HG03139 (cell line): ENCODE data around the gene PPP1R13B.

Experiments used
- ATAC-seq: cut with Tn5 transposase; IDR thresholded peaks from one replicate; pipeline ENCODE4 v1.9.1; 2021; ENCODE audit not compliant: unreplicated experiment

Gene PPP1R13B

GRCh38 chr14:103836976-103837725 is 10.2 kb downstream of the PPP1R13B start:
- no peak for ATAC-seq

- no peak for ATAC-seq
Measured at GRCh38 chr14:103834956-103835355, 12.4 kb downstream of the PPP1R13B start.

GRCh38 chr14:103833711-103834110 is 13.7 kb downstream of the PPP1R13B start:
- no peak for ATAC-seq

GRCh38 chr14:103832046-103832445 is 15.3 kb downstream of the PPP1R13B start:
- ATAC-seq = no peak

DNA sequence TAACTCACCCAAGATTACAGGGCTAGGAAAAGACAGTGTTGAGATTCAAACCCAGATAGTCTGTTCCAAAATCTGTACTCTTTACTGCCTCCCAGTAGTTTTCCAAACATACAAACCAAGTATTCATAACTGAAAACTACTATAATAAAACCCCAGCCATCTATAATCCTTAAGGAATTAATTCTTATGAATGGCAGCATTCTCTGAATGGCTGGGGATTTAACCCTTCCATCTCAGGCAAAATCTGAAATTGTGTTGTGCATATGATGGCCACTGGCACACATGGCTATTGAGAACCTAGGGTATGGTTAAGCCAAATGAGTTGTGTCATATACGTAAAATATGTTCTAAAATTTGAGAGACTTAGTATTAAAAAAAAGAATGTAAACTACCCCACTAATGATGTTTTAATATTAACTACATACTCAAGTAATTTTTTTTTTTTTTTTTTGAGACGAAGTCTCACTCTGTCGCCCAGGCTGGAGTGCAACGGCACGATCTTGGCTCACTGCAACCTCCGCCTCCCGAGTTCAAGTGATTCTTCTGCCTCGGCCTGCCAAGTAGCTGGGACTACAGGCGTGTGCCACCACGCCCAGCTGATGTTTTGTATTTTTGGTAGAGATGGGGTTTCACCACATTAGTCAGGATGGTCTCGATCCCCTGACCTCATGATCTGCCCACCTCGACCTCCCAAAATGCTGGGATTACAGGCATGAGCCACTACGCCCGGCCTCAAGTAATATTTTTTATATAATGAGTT is 16.7 kb downstream of the PPP1R13B start:
- ATAC-seq = no peak

DNA sequence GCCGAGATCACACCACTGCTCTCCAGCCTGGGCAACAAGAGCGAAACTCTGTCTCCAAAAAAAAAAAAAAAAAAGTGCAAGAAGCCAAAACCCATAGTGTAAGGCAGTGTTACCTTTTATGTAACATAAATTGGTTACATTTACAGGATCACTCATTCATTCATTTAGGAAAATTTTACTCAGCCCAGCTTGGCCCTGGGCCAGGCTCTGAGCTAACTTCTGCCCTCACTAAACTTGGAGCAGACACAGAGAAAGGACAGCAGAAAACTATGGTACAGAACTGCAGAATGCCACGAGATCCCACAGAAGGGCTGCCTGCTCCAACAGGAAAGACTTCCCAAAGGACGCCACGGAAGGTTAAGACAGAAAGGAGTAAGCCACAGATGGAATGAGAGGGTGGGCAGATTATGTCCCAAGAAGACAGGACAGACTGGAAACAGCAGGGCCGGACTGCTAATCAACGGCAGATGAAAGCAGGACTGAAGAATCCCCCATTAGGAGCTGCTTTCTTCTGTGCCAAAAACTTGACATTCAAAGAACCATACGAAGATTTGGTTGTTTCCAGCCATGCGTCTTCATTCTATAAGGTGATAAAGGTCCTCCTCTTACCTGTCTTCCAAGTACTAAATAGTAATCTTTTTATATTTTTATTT is 18.9 kb downstream of the PPP1R13B start:
- no peak for ATAC-seq

DNA sequence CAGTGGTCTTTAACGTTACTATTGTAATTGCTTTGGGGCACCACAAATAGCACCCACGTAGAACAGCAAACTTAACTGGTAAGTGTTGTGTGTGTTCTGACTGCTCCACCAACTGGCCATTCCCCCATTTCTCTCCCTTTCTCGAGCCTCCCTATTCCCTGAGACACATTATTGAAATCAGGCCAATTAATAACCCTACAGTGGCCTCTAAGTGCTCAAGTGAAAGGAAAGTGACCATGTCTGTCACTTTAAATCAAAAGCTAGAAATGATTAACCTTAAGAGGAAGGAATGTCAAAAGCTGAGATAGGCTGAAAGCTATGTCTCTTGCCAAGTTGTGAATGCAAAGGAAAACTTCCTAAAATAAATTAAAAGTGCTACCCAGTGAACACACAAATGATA is 22.3 kb downstream of the PPP1R13B start:
- no peak for ATAC-seq

- no peak for ATAC-seq
Measured at GRCh38 chr14:103820908-103821307, 26.5 kb downstream of the PPP1R13B start.

DNA sequence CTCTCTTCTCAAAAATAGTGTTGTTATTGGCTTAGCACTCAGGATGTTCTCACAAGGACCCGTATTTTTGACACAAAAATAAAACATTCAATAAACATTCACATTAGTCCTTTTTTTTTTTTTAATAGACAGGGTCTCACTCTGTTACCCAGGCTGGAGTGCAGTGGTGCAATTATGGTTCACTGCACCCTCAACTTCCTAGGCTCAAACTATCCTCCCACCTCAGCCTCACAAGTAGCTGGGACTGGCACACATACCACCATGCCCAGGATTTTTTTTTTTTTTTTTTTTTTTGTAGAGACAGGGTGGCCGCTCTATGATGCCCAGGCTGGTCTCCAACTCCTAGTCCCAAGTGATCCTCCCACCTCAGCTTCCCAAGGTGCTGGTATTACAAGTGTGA is 27.0 kb downstream of the PPP1R13B start:
- ATAC-seq = no peak

DNA sequence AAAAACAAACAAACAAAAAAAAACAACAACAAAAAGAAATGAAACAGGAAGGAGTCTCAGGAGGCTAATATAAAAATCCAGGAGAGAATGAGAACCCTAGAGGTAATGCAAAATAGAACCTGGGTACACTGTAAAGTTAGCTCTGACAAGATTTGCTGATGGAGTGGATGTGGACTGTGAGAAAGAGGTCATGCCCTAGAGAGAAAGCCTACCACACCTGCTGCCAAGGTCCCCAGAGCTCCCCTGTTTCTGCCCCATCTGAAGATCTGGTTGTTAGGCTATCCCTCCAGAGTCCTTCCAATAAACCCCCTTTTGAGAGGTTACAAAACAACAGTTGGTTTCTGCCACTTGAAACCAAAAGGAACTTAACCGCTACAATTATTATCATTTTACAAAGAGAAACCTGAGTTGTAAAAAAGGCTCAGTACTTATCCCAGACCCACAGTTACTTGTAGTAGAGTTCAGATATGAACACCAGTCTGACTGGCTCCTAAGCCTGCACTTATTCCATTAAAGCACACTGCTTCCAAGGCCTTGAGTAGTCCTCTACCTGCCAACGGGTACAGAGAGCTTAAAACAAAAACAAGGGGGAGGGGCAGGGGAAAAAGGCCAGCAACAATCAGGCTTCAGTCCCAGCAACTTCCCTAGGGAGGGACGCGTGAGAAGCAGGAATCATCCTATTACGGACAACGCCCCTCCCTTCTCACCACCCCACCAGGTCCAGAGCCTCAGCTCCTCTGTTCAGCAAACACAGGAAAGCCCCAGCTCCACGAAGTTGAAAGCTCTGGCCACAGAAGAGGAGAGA is 27.7 kb downstream of the PPP1R13B start:
- ATAC-seq = no peak

- no peak for ATAC-seq
Measured at GRCh38 chr14:103818870-103819269, 28.5 kb downstream of the PPP1R13B start.

GRCh38 chr14:103818422-103818821 is 29.0 kb downstream of the PPP1R13B start:
- ATAC-seq = no peak

DNA sequence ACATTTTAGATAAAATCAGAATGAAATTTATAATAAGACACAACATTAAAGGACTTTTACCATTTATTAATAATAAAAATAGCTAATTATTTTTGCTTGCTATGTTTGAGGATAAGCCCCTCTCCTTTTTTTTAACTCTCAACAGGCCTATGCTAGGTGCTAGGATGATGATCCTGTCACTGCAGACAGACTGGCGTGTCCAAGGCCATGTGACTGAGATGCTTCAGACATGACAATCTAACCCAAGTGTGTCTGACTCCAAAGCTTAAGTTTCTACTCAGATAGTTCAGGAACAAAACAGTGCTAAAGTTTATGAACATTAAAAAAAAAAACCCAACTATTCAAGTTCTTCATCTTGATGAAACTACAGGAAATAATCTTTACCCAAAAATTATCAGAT is 29.8 kb downstream of the PPP1R13B start:
- no peak for ATAC-seq

DNA sequence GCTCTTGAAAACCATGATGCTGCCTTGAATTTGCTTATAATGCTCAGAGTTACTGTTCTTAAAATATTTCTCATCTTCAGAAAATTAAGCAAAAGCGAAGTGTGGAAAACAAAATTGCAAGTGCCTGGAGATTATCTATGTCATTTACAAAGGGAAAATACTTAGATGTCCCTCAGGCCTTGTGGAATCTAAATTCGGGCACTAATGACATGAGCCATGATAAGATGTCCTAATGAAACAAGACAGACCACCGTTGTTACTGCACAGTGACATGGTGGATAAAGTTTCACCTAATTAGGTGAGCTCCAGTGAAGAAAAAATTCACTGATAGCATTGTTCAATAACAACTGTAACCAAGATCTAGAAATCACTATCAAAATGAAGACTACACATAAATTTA is 30.4 kb downstream of the PPP1R13B start:
- ATAC-seq = no peak

DNA sequence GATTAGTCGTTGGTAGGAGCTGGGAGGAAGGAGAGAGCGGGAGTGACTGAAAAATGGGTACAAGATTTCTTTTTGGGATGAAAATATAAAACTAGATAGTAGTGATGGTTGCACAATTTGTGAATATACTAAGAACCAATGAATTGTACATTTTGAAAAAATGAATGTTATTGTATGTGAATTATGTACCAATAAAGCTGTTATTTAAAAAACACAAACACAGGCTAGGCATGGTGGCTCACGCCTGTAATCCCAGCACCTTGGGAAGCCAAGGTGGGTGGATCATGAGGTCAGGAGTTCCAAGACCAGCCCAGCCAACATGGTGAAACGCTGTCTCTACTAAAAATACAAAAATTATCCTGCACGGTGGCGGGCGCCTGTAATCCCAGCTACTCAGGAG is 32.1 kb downstream of the PPP1R13B start:
- no peak for ATAC-seq

- no peak for ATAC-seq
Measured at GRCh38 chr14:103811189-103811588, 36.2 kb downstream of the PPP1R13B start.

- ATAC-seq = no peak
Measured at GRCh38 chr14:103808403-103809001, 38.9 kb downstream of the PPP1R13B start.

GRCh38 chr14:103806805-103807204 is 40.6 kb downstream of the PPP1R13B start:
- no peak for ATAC-seq

- ATAC-seq = no peak
Measured at GRCh38 chr14:103805708-103806107, 41.7 kb downstream of the PPP1R13B start.

GRCh38 chr14:103803661-103804060 is 43.7 kb downstream of the PPP1R13B start:
- no peak for ATAC-seq

DNA sequence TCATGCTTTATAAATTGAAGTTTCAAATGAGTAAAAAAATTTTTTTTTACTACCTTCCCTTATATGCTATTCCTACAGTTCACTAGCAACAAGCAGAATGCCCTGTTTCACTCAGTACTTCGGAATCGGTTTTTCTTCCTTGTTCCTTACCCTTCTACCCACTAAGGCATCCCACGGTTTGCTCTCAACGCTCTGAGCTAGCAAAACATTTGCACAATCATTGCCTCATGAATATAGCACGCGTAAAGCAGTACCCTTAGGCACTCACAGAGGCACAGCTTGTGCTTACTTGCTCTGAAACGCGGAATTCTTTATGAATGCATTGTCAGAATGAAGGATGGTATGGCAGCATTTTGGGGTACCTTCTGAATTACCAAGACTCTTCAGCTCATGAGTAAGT is 45.0 kb downstream of the PPP1R13B start:
- no peak for ATAC-seq
